Sigmoid colon (tissue), 4 donors: ENCODE results near the gene PRR32.

ENCODE experiments used
- CTCF ChIP-seq, 4 experiments: fragments of 450-650 bp in 3 of 4; fragments of 200-600 bp in 1 of 4; IDR thresholded peaks; one replicate each; pipeline ENCODE4 v1.5.1; 2016 to 2019; ENCODE audit warnings: antibody characterized with exemption in 4 of 4, mild to moderate bottlenecking in 3 of 4, moderate library complexity in 2 of 4
- EP300 ChIP-seq, 4 donors: sonication (generic); formaldehyde crosslinking; IDR thresholded peaks; one replicate each; pipeline ENCODE4 v1.6.1; 2017; ENCODE audit warnings: antibody characterized with exemption in 4 of 4
- POLR2A ChIP-seq, 2 donors: fragments of 450-650 bp; IDR thresholded peaks; one replicate each; pipeline ENCODE4 v1.6.1; 2016; ENCODE audit warnings: antibody characterized with exemption in 2 of 2, mild to moderate bottlenecking in 2 of 2, moderate library complexity in 2 of 2
- POLR2AphosphoS5 ChIP-seq, 4 donors: sonication (generic); formaldehyde crosslinking; IDR thresholded peaks; one replicate each; pipeline ENCODE4 v1.6.1; 2017; ENCODE audit warnings: antibody characterized with exemption in 4 of 4

GRCh38 chrX:126799059-126799458, 20.5 kb upstream of the PRR32 start:
- no peak for TF ChIP-seq CTCF (IDR thresholded peaks at IDR 0.05)
- no peak for TF ChIP-seq POLR2AphosphoS5 (IDR thresholded peaks at IDR 0.05)
- TF ChIP-seq POLR2A (IDR thresholded peaks at IDR 0.05): no peak
- TF ChIP-seq EP300 (IDR thresholded peaks at IDR 0.05): no peak
